Middle frontal gyrus (tissue), 1 donor: ENCODE results near the gene PGLYRP3.

Source experiments
- DNase-seq: peaks from one replicate; pipeline ENCODE4 v3.0.0-alpha.2; 2015; ENCODE audit warnings: low spot score; ENCODE audit errors: extremely low spot score

The PGLYRP3 gene

DNA sequence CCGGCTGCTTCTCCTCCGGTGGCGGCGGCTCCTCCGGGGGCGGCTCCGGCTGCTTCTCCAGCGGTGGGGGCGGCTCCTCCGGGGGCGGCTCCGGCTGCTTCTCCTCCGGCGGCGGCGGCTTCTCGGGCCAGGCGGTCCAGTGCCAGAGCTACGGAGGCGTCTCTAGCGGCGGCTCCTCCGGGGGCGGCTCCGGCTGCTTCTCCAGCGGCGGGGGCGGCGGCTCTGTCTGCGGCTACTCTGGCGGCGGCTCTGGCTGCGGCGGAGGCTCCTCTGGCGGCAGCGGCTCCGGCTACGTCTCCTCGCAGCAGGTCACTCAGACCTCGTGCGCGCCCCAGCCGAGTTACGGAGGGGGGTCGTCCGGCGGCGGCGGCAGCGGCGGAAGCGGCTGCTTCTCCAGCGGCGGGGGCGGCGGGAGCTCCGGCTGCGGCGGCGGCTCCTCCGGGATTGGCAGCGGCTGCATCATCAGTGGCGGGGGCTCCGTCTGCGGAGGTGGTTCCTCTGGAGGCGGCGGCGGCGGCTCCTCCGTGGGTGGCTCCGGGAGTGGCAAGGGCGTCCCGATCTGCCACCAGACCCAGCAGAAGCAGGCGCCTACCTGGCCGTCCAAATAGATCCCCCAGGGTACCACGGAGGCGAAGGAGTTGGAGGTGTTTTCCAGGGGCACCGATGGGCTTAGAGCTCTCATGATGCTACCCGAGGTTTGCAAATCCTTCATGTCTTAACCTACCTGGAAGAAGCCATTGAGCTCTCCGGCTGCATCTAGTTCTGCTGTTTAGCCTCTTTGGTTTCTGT is 51.3 kb downstream of the PGLYRP3 start:
- DNase-seq: no peak

DNA sequence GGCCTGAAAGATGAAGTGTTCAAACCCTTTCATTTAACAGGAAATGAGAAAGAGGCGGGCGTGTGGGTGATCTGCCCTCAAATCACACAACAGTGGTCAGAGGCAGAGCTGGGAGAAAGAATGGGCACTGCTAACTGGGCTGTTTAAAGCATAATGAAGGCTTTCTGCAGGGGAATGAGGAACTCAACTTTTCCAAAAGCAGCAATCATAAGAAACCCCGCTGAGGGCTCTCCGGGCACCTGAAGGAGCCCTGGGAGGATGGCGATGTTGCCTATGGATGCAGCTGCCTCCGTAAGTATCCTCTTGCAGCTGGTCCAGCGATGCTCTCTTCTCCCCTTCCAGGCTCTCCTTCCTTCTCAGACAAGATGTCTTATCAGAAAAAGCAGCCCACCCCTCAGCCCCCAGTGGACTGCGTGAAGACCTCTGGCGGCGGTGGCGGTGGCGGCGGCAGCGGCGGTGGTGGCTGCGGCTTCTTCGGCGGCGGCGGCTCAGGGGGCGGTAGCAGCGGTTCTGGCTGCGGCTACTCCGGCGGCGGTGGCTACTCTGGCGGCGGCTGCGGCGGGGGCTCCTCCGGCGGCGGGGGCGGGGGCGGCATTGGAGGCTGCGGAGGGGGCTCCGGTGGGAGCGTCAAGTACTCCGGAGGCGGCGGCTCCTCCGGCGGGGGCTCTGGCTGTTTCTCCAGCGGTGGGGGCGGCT is 52.0 kb downstream of the PGLYRP3 start:
- DNase-seq: no peak

DNA sequence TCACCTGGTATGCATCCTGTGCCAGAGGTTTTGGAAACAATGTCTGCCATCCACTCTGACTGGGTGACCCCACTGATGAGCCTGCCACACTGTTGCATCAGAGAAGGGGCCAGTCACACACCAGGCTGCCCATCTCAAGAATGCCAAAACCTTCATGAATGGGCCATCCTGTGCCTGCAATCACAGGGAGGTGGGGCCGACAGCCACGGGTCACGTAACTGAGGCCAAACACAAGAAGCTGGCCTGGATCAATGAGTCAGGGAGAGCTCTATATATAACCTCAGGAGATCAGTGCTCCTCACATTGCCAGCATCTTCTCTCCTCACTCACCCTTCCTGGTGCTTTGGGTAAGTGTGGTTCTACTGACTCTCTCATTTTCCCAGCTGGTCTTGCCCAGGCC is 53.4 kb downstream of the PGLYRP3 start, which contains the start of gene LORICRIN:
TSS of gene LORICRIN (plus strand) at position 301 of the 400 bp plus-strand sequence. CDS start 1,263 bp downstream, outside the sequence.
- no peak for DNase-seq

DNA sequence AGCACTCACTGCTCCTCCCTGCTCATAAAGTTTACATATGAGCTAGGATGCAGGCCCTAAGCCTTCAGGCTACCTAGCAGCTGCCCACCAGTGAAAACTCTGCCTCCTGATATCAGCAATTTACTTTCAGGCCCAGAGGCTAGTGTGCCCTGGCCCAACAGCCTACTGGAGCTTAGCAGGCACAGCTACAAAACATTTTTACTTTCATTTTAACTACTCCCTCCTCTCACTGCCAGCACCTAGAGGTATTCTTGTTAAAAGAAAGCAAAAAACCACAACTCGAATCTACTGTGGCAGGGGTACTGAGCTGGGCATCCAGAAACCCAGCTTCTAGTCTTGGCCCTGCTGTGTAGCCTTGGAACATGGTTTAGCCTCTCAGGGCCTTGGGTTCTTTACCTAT is 59.1 kb downstream of the PGLYRP3 start:
- no peak for DNase-seq

DNA sequence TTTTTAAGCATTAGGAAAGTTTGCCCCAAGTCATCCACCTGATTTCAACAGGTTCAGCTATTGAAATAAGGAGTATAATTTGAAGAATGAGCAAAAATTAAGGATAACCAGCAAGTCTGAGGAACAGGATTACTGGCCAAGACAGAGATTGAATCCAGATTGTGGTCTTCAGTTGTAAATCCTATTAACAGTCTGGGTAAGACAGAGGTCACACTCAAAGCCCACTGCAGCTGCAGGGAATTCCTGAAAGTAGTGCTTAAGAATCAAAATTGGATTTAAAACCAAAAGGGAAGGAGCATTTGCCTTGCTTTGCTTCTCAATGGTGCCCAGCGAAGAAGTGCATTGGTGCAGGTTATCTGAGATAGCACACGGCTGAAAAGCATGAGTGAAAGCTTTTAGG is 59.7 kb downstream of the PGLYRP3 start:
- no peak for DNase-seq

DNA sequence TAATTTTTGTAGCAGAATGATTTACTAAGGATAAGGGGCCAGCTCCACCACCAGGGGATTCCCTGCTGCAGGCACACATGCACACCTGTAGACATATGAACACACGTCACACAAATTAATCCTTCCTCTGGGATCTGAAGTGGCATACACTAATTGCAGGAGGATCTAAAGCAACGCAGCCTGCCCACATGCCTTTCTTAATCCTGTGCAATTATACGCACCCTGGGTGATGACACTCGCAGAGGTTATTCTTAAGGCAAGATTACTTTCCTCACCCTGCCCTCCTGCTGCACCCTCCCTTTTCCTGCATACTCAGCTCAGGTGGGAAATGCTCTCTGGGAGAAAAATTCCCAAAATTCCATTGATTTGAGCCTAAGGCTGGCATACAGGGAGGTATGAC is 60.8 kb downstream of the PGLYRP3 start:
- DNase-seq: no peak

DNA sequence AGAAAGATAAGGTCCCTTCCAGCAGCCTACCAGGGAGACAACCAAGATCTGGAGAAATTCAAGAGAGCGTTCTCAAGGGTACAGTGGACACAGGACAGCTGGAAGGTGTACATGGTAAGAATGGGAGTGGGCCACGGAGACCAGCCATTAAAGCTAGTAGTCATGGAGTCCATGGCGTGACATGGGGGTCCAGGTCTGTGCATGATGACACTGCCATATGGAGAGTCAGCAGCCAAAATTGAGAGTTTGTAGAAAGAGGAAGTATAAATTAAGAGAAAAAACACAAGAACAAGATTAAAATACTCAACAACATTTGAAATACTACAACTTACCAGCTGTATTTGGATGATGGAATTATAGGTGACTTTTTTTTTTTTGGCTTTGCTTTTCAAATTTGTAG is 61.2 kb downstream of the PGLYRP3 start:
- no peak for DNase-seq

DNA sequence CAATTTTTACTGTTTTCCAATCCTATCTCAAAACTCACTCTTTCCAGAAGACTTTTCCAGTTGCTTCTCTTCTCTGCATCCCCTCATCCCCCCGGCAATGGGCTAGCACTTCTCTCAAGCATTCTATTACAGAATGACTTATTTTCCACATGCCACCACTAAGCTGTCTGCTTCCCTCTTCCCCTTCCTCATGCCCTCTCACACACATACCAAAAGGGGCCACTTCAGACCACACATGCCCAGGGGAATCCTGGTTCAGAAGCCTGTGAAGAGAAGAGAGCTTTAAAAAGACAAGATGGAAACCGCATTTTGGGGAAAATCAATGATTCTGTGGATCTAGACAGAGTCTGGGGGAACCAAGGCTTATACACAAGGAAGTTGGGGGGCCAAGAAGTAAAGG is 61.7 kb downstream of the PGLYRP3 start:
- DNase-seq: no peak

DNA sequence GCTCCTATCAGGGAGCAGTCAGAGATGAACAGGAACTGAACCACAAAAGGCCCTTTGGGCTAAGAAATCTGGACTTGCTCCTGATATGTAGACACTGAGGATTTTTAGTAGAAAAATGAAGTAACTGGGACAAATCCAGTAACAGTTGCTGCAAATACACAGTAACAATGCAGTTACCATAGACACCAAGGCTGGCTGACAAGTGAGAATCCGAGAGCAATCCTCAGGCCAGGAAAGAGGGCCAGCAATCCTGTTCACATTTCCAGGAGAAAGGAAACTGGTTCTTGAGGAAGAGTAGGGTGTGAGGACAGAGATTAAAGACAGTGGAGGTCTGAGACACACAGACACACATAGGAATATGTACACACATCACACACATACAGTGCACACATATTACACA is 62.6 kb downstream of the PGLYRP3 start:
- no peak for DNase-seq

DNA sequence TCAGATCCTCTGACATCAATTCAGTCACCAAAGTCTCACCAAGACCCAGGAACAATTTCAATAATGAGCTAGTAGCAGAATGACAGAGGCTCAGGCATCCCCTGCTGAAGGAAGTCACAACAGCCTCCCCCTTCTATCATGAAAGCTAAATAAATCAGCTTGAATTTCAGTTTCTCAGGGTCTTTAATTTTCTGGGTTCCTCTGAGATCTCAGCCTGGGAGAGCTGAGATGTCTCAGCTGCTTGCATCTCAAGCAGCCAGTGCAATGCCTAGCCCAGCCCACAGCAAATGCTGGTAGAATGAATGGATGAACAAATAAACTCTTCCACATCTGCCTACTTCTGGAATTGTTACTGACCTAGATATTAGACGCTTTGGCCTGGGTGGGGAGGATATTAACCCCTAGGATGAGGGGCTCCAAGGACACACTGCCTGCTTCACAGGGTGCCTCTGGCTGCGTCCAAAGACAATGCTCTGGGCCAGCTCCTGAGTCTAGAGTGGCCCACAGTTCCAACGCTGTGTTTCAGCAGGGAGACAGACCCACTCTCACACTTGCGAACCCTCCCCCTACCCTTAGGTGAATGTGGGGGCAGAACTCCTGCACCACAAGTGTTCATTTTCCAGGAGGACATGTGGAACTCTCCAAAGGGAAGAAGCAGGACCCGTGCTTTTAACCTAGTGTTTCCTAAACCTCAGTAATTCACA is 64.4 kb downstream of the PGLYRP3 start:
- DNase-seq: no peak
